NCI-H526 treated with DMSO at 0.1 percent for 48 hours (cell line): ENCODE results near the gene CDHR3.

Experiments
- DNase-seq: peaks from one replicate; lab custom pipeline; 2025; lab: John Stamatoyannopoulos, UW

Gene CDHR3

DNA sequence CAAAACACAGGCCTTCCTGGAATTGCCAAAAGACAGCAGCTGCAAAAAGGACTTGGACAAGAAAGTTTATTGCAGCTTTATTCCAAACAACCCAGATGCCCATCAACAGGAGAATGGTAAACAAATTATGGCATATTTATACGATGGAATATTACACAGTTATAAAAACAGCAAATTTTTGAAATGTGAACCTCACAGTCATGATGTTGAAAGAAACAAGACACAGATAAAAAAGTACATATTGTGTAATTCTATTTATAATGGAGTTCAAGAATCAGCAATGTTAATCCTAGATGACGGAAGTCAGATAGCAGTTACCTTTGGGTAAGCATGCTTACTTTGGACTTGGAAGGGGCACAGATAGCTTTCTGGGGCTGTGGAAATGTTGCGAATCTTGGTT is 104.6 kb downstream of the CDHR3 start:
- DNase-seq: no peak

DNA sequence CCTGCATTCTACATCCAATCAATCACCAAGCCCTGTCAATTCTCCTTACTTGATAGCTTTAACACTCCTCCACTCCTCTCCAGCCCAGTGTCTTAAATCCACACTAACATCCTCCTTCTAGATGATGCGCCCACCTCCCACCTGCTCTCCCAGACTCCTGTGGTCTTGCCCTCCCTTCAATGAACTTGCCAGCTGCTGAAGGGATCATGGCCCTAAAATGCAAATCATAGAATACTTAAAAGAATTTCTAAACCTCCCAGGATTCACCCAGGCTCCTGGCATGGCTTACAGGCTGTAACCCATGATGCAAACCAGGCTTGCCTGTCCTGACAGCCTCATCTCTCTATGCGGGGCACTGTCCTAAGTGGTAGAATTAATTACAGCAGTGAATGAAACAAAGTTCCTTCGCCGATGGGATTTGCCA is 105.5 kb downstream of the CDHR3 start:
- no peak for DNase-seq

DNA sequence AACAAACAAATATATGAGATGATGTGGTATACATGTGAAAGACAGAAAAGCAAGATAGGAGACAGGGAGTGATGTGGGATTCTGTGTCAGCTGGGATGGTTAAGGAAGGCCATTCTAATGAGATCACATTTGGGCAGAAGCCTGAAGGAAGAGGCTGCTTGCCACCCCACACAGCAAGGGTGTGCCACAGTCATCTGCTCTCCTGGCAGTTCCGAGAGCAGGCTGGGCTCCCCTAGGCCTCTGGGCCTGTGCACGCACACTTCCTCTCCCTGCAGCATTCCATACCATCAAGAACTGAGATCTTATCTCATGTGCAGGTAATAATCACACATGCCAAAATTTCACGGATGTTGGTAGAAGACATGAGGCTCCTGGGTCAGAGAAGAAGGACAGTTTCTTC is 105.9 kb downstream of the CDHR3 start:
- DNase-seq: no peak

DNA sequence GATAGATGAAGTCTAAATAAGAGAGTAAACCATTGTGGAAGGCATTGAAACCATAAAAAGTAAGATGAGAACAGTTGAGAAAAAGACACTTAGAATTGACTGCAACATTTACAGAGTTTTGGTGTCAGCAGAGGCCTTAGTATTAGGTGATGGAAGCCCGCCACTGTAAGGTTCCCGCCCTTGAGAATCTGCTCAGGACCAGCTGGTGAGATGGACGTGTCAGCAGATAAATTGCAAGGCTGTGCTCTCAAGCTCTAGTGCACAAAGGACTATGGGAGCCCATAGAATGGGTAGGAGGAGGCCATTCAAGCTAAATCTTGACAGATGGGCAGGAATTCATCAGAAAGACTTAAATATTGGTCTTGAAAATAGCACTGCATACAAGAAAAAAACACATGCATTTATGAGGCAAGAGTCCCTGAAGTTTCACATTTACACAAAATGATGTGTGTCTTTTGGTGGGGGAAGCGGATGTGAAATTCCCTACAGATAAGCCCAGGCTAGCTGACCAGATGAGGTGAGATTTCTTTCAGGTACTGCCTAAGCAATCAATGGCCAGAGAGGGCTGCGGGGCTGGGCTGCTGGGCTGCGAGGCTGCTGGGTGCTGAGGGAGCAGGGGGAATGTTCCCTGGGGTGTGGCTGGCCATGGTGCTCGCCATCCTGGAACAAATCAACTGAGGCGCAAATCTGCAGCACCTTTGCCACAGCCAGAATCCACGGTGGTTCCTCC is 106.6 kb downstream of the CDHR3 start:
- DNase-seq: no peak

DNA sequence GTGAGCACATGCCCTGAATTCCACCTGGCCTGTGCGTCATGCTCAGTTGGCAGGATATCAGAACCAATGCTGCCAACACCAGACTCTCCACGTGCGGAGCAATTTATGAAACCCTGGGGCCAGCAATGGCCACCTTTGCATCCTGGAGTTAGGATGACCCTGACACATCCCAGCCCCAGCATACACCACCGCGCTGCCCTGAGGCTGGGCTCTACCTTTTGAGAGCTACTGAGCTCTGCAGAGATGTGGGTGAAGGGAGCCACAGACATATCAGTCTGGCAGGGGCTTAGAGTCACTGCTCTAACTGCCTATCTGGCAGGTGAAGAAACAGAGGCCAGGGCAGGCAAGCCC is 107.1 kb downstream of the CDHR3 start:
- no peak for DNase-seq

DNA sequence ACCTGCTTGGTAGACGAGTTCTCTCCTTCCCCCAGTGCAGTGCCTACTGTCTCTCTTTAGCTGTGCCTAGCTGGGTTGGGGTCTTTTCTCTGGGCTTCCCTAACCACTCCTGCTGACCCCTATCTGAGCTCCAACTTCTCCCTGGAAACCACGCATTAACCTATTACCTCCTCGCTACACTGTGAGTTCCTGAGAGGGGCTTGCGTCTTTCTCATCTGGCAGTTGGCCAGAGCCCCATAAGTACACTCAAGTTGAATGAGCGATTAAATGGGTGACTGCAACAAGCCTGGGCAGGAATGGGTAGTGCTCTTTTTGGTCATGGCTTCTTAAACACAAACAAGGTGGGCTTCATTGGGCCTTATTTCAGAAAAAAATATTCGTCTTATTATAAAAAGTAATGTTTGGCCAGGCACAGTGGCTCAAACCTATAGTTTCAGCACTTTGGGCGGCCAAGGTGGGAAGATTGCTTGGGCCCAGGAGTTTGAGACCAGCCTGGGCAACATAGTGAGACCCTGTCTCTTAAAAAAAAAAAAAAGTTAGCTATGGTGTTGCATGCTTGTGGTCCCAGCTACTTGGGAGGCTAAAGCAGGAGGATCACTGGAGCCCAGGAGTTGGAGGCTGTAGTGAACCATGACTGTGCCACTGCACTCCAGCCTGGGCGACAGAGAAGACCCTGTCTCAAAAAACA is 107.6 kb downstream of the CDHR3 start:
- no peak for DNase-seq

DNA sequence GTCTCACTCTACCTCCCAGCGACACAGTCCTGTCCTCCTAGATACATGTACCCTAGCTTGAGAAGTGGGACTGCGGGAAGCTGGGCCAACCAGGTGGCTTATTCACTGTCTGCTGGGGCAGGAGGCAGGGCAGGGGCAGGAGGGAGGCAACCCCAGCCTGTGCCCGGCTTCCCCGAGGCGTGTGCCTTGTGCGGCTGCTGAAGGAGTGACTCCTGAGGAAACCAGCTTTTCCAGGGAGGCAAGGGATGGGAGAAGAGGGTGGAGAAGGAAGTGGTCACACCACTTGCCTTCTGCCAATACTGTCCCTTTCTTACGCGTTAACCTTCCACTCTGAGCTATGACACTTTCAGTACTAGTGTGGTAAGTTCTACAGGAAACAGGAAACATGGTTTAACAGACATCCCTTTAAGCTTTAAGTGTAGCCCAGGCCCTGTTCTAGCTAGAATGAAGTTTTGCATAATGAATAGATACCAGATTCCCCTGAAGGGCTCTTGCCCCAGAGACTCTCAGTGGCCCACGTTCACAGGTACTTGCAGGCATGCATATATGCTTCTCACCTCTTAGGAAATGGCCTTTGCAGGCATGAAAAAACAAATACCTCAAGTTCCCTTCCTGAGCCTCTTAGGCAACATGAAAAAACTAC is 108.4 kb downstream of the CDHR3 start:
- peak; percentile 50 for DNase-seq

DNA sequence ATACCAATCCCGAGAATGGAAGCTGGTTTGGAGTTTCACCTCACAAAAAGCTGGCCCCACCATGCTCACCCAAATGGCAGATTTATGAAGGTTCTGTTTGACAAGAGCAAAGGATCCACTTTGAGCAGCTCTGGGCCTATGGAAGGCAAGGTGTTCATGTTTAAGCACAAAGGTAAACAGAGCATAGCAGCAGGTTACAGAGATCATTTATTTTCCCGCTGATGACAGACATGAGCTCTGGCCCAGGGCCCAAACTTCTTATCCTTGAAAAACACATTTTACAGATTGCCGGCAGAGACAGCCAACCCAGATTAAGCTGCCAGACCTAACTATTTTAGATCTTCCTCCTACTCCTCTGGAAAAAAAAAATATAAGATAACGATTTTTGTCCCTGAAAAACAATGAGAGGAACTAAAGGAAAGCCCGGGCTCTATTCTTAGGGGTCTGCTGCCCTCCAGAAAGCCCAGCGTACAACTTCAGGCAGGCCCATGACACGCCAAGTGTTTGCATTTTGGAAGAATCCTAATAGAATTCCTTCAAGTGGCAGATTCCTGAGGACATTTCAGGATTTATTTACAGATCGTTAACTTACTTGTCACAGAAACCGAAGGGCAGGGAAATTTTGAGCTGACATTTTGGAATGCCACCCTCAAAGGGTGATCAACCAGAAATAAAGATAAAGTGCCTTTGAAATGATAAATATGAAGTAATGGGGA is 109.1 kb downstream of the CDHR3 start:
- DNase-seq: no peak

DNA sequence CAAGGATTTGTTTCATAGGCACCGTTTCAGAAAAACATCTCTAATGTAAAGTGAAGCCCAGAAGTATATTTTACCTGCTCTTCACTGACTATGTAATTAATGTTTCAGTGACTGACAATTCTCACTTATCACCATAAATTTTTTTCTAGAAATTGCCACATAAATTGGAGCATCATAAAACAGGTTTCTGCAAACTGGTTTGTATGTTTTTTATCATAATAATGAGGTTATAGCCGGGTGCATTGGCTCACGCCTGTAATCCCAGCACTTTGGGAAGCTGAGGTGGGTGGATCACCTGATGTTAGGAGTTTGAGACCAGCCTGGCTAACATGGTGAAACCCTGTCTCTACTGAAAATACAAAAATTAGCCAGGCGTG is 109.6 kb downstream of the CDHR3 start:
- DNase-seq: no peak

DNA sequence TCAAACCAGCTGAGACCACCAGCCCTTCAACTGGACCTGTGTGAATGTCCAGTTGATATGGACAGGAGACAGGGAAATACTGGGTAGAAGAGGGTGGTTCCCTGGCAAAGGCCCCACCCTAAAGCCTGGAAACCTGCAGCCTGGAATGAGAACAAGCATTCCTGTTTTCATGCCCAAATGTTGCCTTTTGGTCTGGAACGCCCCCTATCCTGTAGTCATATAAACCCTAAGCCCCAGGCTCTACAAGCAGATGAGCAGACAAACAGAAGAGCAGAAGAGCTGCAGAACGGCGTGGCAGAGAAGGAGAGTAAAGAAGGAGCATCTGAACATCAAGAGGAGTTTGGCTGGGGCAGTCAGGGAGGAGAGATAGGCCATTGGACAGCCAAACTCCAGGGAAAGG is 110.6 kb downstream of the CDHR3 start:
- DNase-seq: no peak

DNA sequence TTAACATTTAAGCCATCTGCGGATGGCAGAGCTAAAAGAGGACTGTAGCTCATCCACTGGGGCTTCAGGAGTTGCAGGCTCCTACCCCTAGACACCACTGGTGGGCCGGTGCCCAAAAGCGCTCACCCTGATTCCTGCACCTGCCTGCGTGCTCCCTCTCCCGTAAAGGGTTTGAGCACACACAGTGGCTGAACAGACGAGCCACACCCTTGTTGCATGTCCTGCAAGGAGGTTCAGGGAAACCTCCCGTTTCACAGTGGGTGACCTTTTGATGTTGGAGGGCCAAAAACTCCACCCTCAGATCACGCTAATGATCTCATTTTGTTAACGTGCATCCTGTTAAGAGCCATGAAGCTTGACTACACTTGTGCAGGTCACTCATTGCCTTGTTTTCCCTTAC is 111.2 kb downstream of the CDHR3 start:
- no peak for DNase-seq

DNA sequence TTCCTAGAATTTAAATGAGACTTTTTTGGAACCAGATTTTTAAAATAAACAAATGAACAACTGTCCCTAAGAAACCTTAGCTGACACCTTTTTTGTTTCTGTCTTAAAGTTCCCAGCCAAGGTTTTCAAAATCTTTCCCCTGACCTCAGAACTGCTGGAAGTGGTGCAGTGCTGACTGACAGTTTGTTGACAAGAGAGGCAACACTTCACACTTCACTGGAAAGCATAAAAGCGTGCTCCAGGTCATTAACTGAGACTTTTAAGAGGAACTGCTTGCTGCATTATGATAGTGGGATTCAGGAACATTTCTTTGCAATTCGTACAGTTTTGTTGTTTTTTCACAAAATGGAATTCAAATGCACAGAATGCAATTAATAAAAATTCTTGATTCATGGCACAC is 112.9 kb downstream of the CDHR3 start:
- DNase-seq: no peak

DNA sequence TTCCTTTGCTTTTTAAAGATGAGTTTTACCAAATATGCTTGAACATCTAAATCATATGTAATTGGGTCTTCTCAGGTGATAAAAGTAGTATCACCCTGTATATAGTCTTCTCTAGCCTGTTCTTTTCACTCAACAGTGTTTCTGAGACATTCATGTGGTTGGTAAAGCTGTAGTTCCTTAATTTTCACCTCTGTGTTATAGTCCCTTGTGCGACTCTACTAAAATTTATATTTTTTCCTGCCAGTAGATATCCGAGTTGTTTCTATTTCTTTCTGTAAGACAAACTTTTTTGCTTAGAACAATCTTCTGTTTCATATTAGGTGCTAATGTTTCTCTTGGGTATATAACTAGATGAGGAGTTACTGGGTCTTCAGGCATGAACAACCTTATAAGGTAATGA is 113.5 kb downstream of the CDHR3 start:
- no peak for DNase-seq

DNA sequence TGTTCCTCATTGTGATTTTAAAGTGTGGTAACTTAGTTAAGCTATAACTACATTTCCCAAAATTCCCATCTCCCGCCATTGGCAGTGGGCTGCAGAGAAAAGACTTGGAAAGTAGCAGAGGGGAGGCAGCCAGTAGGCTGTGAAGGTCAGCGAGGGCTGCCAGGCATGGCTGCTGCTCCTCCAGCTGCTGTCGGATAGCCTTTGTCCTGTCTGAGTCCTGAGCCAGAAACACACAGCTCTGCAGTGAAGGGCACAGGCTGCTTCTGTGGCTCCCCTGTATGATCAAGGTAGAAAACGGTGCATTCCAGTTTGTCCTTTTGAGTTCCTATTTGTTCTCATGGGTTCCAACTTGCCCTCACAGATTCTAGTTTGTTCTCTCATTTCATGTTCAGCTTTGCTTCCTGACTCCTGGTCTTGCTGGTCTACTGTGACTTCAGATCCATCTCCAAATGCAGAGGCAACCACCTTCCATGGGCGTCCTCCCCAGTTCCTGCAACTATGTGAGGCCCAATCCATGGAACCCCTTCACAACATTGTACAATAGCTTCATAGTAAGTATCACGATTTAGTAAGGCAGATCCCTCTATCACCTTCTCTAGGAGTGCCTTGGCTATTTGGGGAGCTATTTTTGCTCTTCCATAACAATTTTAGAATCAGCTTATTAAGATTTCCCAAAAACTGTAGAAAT is 117.4 kb downstream of the CDHR3 start:
- DNase-seq: no peak

DNA sequence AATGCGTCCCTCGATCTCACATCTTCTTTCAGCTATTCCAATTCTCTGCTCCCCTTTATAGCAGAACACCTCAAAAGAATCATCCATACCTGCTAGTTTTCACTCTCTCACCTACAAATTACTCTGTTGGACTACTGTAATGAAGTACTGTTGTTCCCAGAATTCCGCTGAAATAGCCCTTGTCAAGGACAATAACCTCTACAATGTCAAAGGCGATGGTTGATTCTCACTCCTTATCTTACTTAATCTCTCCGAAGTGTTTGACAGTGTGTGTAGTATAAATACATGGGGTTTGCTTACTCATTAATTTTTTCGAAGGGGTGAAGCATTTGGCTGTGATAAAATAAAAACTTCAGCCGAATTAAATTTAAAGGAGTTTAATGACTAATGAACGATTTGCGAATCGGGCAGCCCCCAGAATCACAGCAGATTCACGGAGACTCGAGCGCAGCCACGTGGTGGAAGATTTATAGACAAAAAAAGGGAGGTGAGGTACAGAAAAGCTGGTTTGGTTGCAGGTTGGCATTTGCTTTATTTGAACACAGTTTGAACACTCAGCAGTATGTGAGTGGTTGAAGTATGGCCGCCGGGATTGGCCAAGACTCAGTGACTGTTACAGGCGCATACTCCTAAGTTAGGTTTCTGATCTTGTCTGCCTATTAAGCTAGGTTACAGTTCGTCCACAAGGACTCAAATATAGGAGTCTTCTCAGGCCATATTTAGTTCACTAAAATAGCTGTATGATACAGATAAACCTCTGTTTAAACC is 119.2 kb downstream of the CDHR3 start:
- no peak for DNase-seq
